Pancreas (tissue), 10 donors: Measurements from ENCODE around the gene AKAP11. TPM values are rescaled to one million over a fixed set of nuclear protein-coding genes. Genes with fewer than 3 reads are reported as not detected.

Source experiments
- ATAC-seq, 4 donors: fragments of 200-7000 bp; cut with Tn5 transposase; one replicate each; pipeline versions ENCODE4 v1.8.0 to v1.9.1; 2020; ENCODE audit warnings: mild to moderate bottlenecking in 4 of 4, moderate library complexity in 4 of 4
- DNase-seq, 6 donors: peaks; one replicate each; pipeline ENCODE4 v3.0.0-alpha.2; 2020
- FAIRE-seq: peaks from 2 replicates; lab custom pipeline; 2012; peaks lifted over from hg19 to GRCh38; lab: Jason Lieb, UNC
- H3K27ac ChIP-seq, 4 donors: fragments of 200-600 bp; sonication (generic); 1 replicate in 3 of 4; 2 replicates in 1 of 4; pipeline versions ENCODE4 v1.5.0 to v1.8.0; 2020
- H3K27me3 ChIP-seq, 4 donors: fragments of 200-600 bp; one replicate each; pipeline ENCODE4 v1.8.0; 2021
- H3K36me3 ChIP-seq, 3 donors: fragments of 200-600 bp; sonication (generic) in 1 of 3; one replicate each; pipeline versions ENCODE4 v1.5.0 to v1.8.0; 2020 to 2021
- H3K4me1 ChIP-seq, 3 donors: fragments of 200-600 bp; one replicate each; pipeline ENCODE4 v1.8.0; 2021
- H3K4me3 ChIP-seq, 4 donors: fragments of 200-600 bp; sonication (generic) in 2 of 4; one replicate each; pipeline versions ENCODE4 v1.5.0 to v1.8.0; 2020 to 2021
- H3K9me3 ChIP-seq, 4 donors: fragments of 200-600 bp; one replicate each; pipeline ENCODE4 v1.8.0; 2021
- CTCF ChIP-seq, 4 donors: fragments of 200-600 bp; sonication (generic) in 3 of 4; IDR thresholded peaks; one replicate each; pipeline versions ENCODE4 v1.5.0 to v1.8.0; 2021; ENCODE audit warnings: antibody characterized with exemption in 4 of 4
- WGBS, 2 donors: extraction: QIAGEN DNeasy Blood & Tissue Kit; methylation state at CpG; one replicate each; pipeline ENCODE4 v1.1.7; 2013; 5-methylcytosine and 5-hydroxymethylcytosine counted together
- intact Hi-C, 3 donors: fragments of 100-400 bp; cut with DNase I; formaldehyde crosslinking; loops; one replicate each; pipeline versions ENCODE4 v1.11.1 to v1.14.2; 2022
- polyA plus RNA-seq, 2 donors: library from polyadenylated mRNA; stranded (reverse); fragments of 200-250 nt; gene quantifications; one replicate each; pipeline ENCODE4 v1.2.3, GENCODE V29; 2013
- total RNA-seq, 6 donors: library from RNA; stranded (reverse); fragmentation: NEBNext Ultra II Directional in 4 of 6; extraction: Animal tissue kit (Norgen Biotek cat#: 25700) in 4 of 6; gene quantifications; one replicate each; pipeline versions ENCODE4 v1.2.1 to v1.2.4, GENCODE V29; 2021 to 2023
- donor health status: healthy with polysubstance abuse.
- donor health status: DM: no; HTN: no; CAD: no; lungs with moderate emphysema.
- donor health status: DM: no; HTN: no; CAD: no.
- donor health status: control.
- donor health status: control.
- donor health status: Bipolar disorder and iron deficiency.
- donor health status: DM: yes; HTN: yes; CAD: no.
- donor health status: DM: no; HTN: no; CAD: no.
- donor health status: DM: no; HTN: no; CAD: no.
- donor health status: DM: yes; HTN: yes; CAD: no.

Gene AKAP11
- total and polyA plus RNA-seq, 8 donors, result 3.0 to 15.5 (median 8.3) TPM

DNA sequence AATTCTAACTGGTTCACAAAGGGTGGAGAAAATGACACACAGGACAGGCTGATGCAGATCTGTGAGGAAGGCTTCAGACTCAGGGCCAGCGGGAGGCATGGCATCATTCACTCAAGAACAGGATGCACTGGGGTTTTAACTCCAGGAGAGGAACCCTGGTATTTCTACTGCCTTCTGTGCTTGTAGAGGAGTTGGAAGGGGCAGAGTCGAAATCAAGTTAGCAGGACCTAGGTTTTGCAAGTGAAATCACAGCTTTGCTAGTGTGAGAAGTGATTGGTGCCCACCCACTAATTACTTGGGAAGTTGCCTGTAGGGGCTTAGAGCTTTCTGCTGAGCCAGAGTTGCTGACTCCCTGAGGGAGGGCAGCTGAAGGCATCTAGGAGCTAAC lies 92.7 kb downstream of the AKAP11 start:
- no peaks in the 10 kb centered on the region for H3K27me3 ChIP-seq
- H3K36me3 ChIP-seq, result no peaks in the 10 kb centered on the region
- no peak for ATAC-seq
- no peak overlapping the region for H3K4me3 ChIP-seq
- TF ChIP-seq CTCF (IDR thresholded peaks at IDR 0.05), result no peak
- FAIRE-seq, result no peak
- intact Hi-C loops, result no loop called here
- no peak overlapping the region for H3K27ac ChIP-seq
- 12 to 18% methylated on average over 2 of the region's 2 CpGs for WGBS, 2 donors
- H3K4me1 ChIP-seq, result no peaks in the 10 kb centered on the region
- no peaks in the 10 kb centered on the region for H3K9me3 ChIP-seq
- no peak for DNase-seq

- WGBS, 2 donors, result 69 to 84% methylated on average over 2 of the region's 2 CpGs
- Histone ChIP-seq H3K4me1 (no peaks in the 10 kb centered on the region), H3K4me3 (no peak overlapping the region), H3K9me3 (no peaks in the 10 kb centered on the region), H3K27ac (no peak overlapping the region), H3K27me3 (no peaks in the 10 kb centered on the region), H3K36me3 (no peaks in the 10 kb centered on the region)
- DNase-seq (no peak), ATAC-seq (no peak), FAIRE-seq (no peak)
- TF ChIP-seq CTCF (IDR thresholded peaks at IDR 0.05), result no peak
- intact Hi-C loops, result no loop called here
Observed at GRCh38 chr13:42367831-42368230, 95.9 kb downstream of the AKAP11 start.

DNA sequence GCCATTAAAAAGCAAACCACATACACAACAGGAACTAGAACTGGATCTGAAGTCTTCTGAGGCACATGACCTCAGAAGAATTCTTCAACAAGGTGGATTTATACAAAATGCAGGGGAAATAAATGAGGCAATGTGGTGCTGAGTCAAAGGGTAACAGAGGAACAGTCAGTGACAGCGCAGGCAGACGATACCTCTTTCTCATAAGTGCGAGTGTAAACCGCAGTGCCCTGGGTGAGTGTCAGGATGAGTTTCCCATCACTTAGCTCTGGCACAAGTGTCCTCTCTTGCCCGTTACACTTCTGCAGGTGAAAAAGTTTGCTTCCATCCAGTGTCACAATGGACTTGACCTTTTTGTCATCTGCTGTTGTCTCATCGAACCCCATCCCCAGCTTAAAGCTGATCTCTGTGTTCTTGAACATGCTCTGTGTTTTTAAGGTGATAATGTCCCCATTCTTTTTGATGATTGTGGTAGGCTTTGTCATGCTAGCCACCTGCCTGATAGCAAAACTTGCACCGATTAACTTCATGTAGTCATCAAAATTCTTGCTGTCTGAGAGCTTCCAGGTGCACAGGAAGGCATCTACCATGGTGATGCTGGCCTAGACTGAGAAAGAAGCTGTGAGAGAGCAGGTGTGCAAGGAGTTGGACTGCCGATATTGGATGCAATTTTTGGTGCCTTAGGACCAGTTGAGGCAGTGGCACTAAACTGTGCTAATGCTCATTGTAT lies 97.3 kb downstream of the AKAP11 start:
- TF ChIP-seq CTCF (IDR thresholded peaks at IDR 0.05), result no peak
- DNase-seq (no peak), FAIRE-seq (no peak), ATAC-seq (no peak)
- no peaks in the 10 kb centered on the region for H3K9me3 ChIP-seq
- no peaks in the 10 kb centered on the region for H3K36me3 ChIP-seq
- H3K4me1 ChIP-seq, result no peaks in the 10 kb centered on the region
- intact Hi-C loops, result no loop called here
- WGBS, 2 donors, result 76 to 81% methylated on average over 8 of the region's 8 CpGs
- no peak overlapping the region for H3K4me3 ChIP-seq
- no peaks in the 10 kb centered on the region for H3K27me3 ChIP-seq
- no peak overlapping the region for H3K27ac ChIP-seq

DNA sequence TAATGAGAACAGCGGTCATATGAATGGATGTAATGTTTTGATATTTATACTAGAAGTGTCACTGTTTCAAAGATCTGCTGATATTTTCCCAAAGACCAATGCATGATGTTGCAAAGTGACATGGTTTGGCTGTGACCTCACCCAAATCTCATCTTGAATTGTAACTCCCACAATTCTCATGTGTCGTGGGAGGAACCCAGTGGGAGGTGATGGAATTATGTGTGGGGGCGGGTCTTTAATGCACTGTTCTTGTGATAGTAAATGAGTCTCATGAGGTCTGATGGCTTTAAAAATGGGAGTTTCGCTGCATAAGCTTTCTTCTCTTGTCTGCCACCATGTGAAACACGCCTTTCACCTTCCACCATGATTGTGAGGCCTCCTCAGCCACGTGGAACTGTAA lies 98.3 kb downstream of the AKAP11 start:
- DNase-seq (no peak), ATAC-seq (no peak), FAIRE-seq (no peak)
- no peak for TF ChIP-seq CTCF (IDR thresholded peaks at IDR 0.05)
- Histone ChIP-seq H3K4me1 (no peaks in the 10 kb centered on the region), H3K27me3 (no peaks in the 10 kb centered on the region), H3K9me3 (no peaks in the 10 kb centered on the region), H3K36me3 (no peaks in the 10 kb centered on the region), H3K4me3 (no peak overlapping the region), H3K27ac (no peak overlapping the region)
- WGBS, 2 donors, result 67 to 69% methylated on average over 6 of the region's 6 CpGs
- intact Hi-C loops, result no loop called here

Other genes with a start within 250 kb of the AKAP11 start
- gene DGKH, start 223.5 kb upstream of the AKAP11 start, total RNA-seq, result 1 to 10 TPM; 1.5 to 5.0 (median 1.8) TPM
- 1 to 10 TPM in 1 of 2 donors, under 1 TPM in 1; 0.87 to 1.1 TPM for gene DGKH, start 223.5 kb upstream of the AKAP11 start, polyA plus RNA-seq